SK-N-SH (cell line): ENCODE measurements around the gene ST6GALNAC3. TPM values are rescaled to one million over a fixed set of nuclear protein-coding genes. Genes with fewer than 3 reads are reported as not detected.

Experiments
- CTCF ChIA-PET: fragments of 300-600, 350-600 bp; formaldehyde crosslinking; extraction: SDS; loops from one replicate; lab custom pipeline; 2021; lab: Yijun Ruan, JAX
- POLR2A ChIA-PET: fragments of 350-600 bp; sonication (Branson Sonifier 250); formaldehyde crosslinking; extraction: SDS; loops from one replicate; lab custom pipeline; 2020; ENCODE audit warnings: antibody characterized with exemption, inconsistent platforms; lab: Yijun Ruan, JAX
- DNase-seq: peaks from one replicate; pipeline ENCODE4 v3.0.0; 2012
- H2AFZ ChIP-seq: fragments of 200-600 bp; sonication (generic); 2 replicates; pipeline ENCODE4 v1.8.1; 2016; ENCODE audit warnings: antibody characterized with exemption, mild to moderate bottlenecking, low read depth
- H3F3A ChIP-seq: fragments of 200-600 bp; sonication (generic); replicated peaks from 2 replicates; pipeline ENCODE3; 2016; ENCODE audit warnings: antibody characterized with exemption, mild to moderate bottlenecking; ENCODE audit not compliant: insufficient read depth
- H3K27ac ChIP-seq, 2 experiments: fragments of 200-500 bp in 1 of 2; fragments of 200-600 bp in 1 of 2; sonication (Bioruptor generic) in 1 of 2; sonication (generic), shearing (Covaris generic) in 1 of 2; 2 replicates each; pipeline versions ENCODE4 v1.5.1 to v1.6.1; 2014 to 2016; ENCODE audit warnings: low read depth in 2 of 2, inconsistent platforms in 1 of 2, low read length in 1 of 2, mild to moderate bottlenecking in 1 of 2, mixed read lengths in 1 of 2
- H3K27me3 ChIP-seq: fragments of 200-600 bp; sonication (generic), shearing (Covaris generic); 2 replicates; pipeline ENCODE4 v1.6.1; 2016; ENCODE audit warnings: mixed run types; ENCODE audit not compliant: insufficient read depth
- H3K36me3 ChIP-seq, 2 experiments: fragments of 200-500 bp in 1 of 2; fragments of 200-600 bp in 1 of 2; sonication (Bioruptor generic) in 1 of 2; sonication (generic) in 1 of 2; replicated peaks in 1 of 2; 2 replicates each; pipeline versions ENCODE3 to v1.5.1; 2014 to 2016; ENCODE audit warnings: low read length in 1 of 2, mild to moderate bottlenecking in 1 of 2; ENCODE audit not compliant: insufficient read depth in 2 of 2, control insufficient read depth in 1 of 2
- H3K4me1 ChIP-seq, 2 experiments: fragments of 200-500 bp in 1 of 2; fragments of 200-600 bp in 1 of 2; sonication (Bioruptor generic) in 1 of 2; sonication (generic), shearing (Covaris generic) in 1 of 2; 2 replicates each; pipeline versions ENCODE4 v1.5.1 to v1.6.1; 2014 to 2016; ENCODE audit warnings: low read depth in 1 of 2, low read length in 1 of 2, mixed run types in 1 of 2; ENCODE audit not compliant: insufficient read depth in 2 of 2, control insufficient read depth in 1 of 2
- H3K4me2 ChIP-seq: fragments of 200-600 bp; sonication (generic), shearing (Covaris generic); 2 replicates; pipeline ENCODE4 v1.6.1; 2017; ENCODE audit warnings: mixed run types
- H3K4me3 ChIP-seq, 2 experiments: fragments of 200-500 bp in 1 of 2; fragments of 200-600 bp in 1 of 2; sonication (Bioruptor generic) in 1 of 2; sonication (generic), shearing (Covaris generic) in 1 of 2; 2 replicates each; pipeline versions ENCODE4 v1.5.1 to v1.8.1; 2014 to 2016; ENCODE audit warnings: low read depth in 2 of 2, inconsistent platforms in 1 of 2, low read length in 1 of 2, mild to moderate bottlenecking in 1 of 2, mixed read lengths in 1 of 2, moderate library complexity in 1 of 2
- H3K79me2 ChIP-seq: fragments of 200-600 bp; sonication (generic); 2 replicates; pipeline ENCODE4 v1.8.1; 2017; ENCODE audit warnings: mild to moderate bottlenecking; ENCODE audit not compliant: insufficient read depth
- H3K9ac ChIP-seq: fragments of 200-600 bp; sonication (generic); 2 replicates; pipeline ENCODE4 v1.6.1; 2017; ENCODE audit warnings: mixed run types
- H3K9me2 ChIP-seq: fragments of 200-600 bp; sonication (generic); 2 replicates; pipeline ENCODE4 v1.6.1; 2017; ENCODE audit warnings: mixed run types
- H3K9me3 ChIP-seq: fragments of 200-600 bp; sonication (generic); 2 replicates; pipeline ENCODE4 v1.6.1; 2017; ENCODE audit warnings: mixed run types, mild to moderate bottlenecking, moderate library complexity
- H4K20me1 ChIP-seq: fragments of 200-600 bp; sonication (generic); 2 replicates; pipeline ENCODE4 v1.6.1; 2017; ENCODE audit warnings: mild to moderate bottlenecking, mixed run types; ENCODE audit not compliant: insufficient read depth
- ELF1 ChIP-seq: IDR thresholded peaks from 2 replicates; pipeline ENCODE4 v1.4.0; 2012
- EP300 ChIP-seq, 2 experiments: IDR thresholded peaks; 2 replicates each; pipeline versions ENCODE4 v1.4.0 to v1.6.1; 2012; ENCODE audit warnings: borderline replicate concordance in 1 of 2, low read depth in 1 of 2, low read length in 1 of 2
- EZH2phosphoT487 ChIP-seq: fragments of 200-600 bp; sonication (generic); IDR thresholded peaks from 2 replicates; pipeline ENCODE4 v1.6.1; 2017; ENCODE audit warnings: low read depth, mixed run types, mild to moderate bottlenecking, antibody characterized with exemption, moderate library complexity, borderline replicate concordance
- FOXM1 ChIP-seq: IDR thresholded peaks from 2 replicates; pipeline ENCODE4 v1.4.0; 2012; ENCODE audit warnings: low read depth, mild to moderate bottlenecking
- MAX ChIP-seq: IDR thresholded peaks from 2 replicates; pipeline ENCODE4 v1.4.0; 2012; ENCODE audit warnings: low read depth
- MEF2A ChIP-seq: IDR thresholded peaks from 2 replicates; pipeline ENCODE4 v1.4.0; 2012; ENCODE audit warnings: low read depth, borderline replicate concordance
- MXI1 ChIP-seq: IDR thresholded peaks from 2 replicates; pipeline ENCODE4 v1.6.1; 2012; ENCODE audit warnings: mild to moderate bottlenecking, low read depth, low read length, improper control_type of control experiment
- NFIC ChIP-seq: IDR thresholded peaks from 2 replicates; pipeline ENCODE4 v1.4.0; 2012; ENCODE audit warnings: borderline replicate concordance
- NRF1 ChIP-seq: IDR thresholded peaks from 2 replicates; pipeline ENCODE4 v1.6.1; 2012; ENCODE audit warnings: low read depth, mild to moderate bottlenecking, low read length
- PBX3 ChIP-seq: IDR thresholded peaks from 2 replicates; pipeline ENCODE4; 2012
- RAD21 ChIP-seq: IDR thresholded peaks from 2 replicates; pipeline ENCODE4 v1.6.1; 2012; ENCODE audit warnings: mild to moderate bottlenecking, low read length
- RCOR1 ChIP-seq: fragments of 150-350 bp; IDR thresholded peaks from 2 replicates; pipeline ENCODE4 v1.6.1; 2017; ENCODE audit warnings: antibody characterized with exemption, low read length
- RFX5 ChIP-seq: IDR thresholded peaks from 2 replicates; pipeline ENCODE4 v1.6.1; 2012; ENCODE audit warnings: mild to moderate bottlenecking, improper control_type of control experiment, low read length
- RXRA ChIP-seq: IDR thresholded peaks from 2 replicates; pipeline ENCODE4 v1.4.0; 2012; ENCODE audit warnings: low read depth, mild to moderate bottlenecking, borderline replicate concordance
- SIN3A ChIP-seq: IDR thresholded peaks from 2 replicates; pipeline ENCODE4 v1.6.1; 2012; ENCODE audit warnings: low read depth, mild to moderate bottlenecking, low read length, moderate library complexity, borderline replicate concordance
- SMC3 ChIP-seq: IDR thresholded peaks from 2 replicates; pipeline ENCODE4 v1.6.1; 2012; ENCODE audit warnings: low read depth, low read length, improper control_type of control experiment
- TAF1 ChIP-seq: IDR thresholded peaks from 2 replicates; pipeline ENCODE4 v1.6.1; 2012; ENCODE audit warnings: low read depth, mild to moderate bottlenecking, low read length, moderate library complexity, borderline replicate concordance
- TCF12 ChIP-seq: IDR thresholded peaks from 2 replicates; pipeline ENCODE4 v1.4.0; 2012
- YY1 ChIP-seq: IDR thresholded peaks from 2 replicates; pipeline ENCODE4 v1.4.0; 2012; ENCODE audit warnings: low read depth, mild to moderate bottlenecking
- WGBS: methylation state at CpG from one replicate; pipeline ENCODE4 v1.1.6; 2017; ENCODE audit warnings: low lambda C conversion rate; 5-methylcytosine and 5-hydroxymethylcytosine counted together
- polyA plus RNA-seq, 3 experiments: library from polyadenylated mRNA; depleted of rRNA; stranded (reverse); fragments of >200 nt; gene quantifications; 2 replicates each; pipeline ENCODE4 v1.2.3, GENCODE V29; 2012

The ST6GALNAC3 gene
- polyA plus RNA-seq, 1 of the 3 experiments (the other 2 are of a cell fraction): 8.1 TPM

- Histone ChIP-seq H4K20me1 (no peaks in the 10 kb centered on the region), H3K4me2 (no peak overlapping the region), H3F3A (no peaks in the 10 kb centered on the region), H3K9me3 (no peaks in the 10 kb centered on the region), H3K79me2 (0 out of 2 replicates have a peak, but pooled peaks cover 5% of the 10 kb centered on the region), H3K27ac (no peak overlapping the region), H3K4me3 (no peak overlapping the region), H3K36me3 (no peaks in the 10 kb centered on the region), H2AFZ (no peak overlapping the region), H3K9ac (no peak overlapping the region), H3K27me3 (no peaks in the 10 kb centered on the region), H3K9me2 (no peaks in the 10 kb centered on the region), H3K4me1 (no peaks in the 10 kb centered on the region)
- 94% methylated on average over 2 of the region's 2 CpGs for WGBS
- DNase-seq: no peak
- ChIA-PET POLR2A (no interaction called here), CTCF (interaction anchor here (0.8 kb wide), 1 partner anchor 907 kb away, joined by 3 read pairs; no protein-coding TSS in a partner anchor)
- TF ChIP-seq RAD21 (no peak), EP300 (IDR thresholded peaks at IDR 0.05; ENCODE audit: borderline replicate concordance in 1 of 2, low read depth in 1 of 2, low read length in 1 of 2) (no peak), EZH2phosphoT487 (no peak), MAX (no peak), YY1 (no peak), NRF1 (no peak), PBX3 (no peak)
Measured at GRCh38 chr1:76218888-76219287, 144.3 kb downstream of the ST6GALNAC3 start.

- Histone ChIP-seq H3K4me3 (no peak overlapping the region), H3K9ac (no peak overlapping the region), H3F3A (no peaks in the 10 kb centered on the region), H3K79me2 (0 out of 2 replicates have a peak, but pooled peaks cover 5% of the 10 kb centered on the region), H3K27me3 (no peaks in the 10 kb centered on the region), H3K9me3 (no peaks in the 10 kb centered on the region), H3K27ac (no peak overlapping the region), H3K4me1 (no peaks in the 10 kb centered on the region), H4K20me1 (no peaks in the 10 kb centered on the region), H3K9me2 (no peaks in the 10 kb centered on the region), H3K4me2 (no peak overlapping the region), H3K36me3 (no peaks in the 10 kb centered on the region), H2AFZ (no peak overlapping the region)
- WGBS: 86% methylated on average over 3 of the region's 3 CpGs
- TF ChIP-seq NRF1 (no peak), SIN3A (no peak), RCOR1 (no peak), RFX5 (no peak), TAF1 (no peak), SMC3 (no peak), FOXM1 (no peak), MXI1 (no peak), EZH2phosphoT487 (no peak), TCF12 (no peak), RXRA (no peak), PBX3 (no peak), NFIC (no peak), MEF2A (no peak), ELF1 (no peak), RAD21 (no peak)
- ChIA-PET POLR2A (no interaction called here), CTCF (interaction anchor here (0.8 kb wide), 1 partner anchor 907 kb away, joined by 3 read pairs; no protein-coding TSS in a partner anchor)
- DNase-seq: no peak
Measured at GRCh38 chr1:76219366-76219818, 144.8 kb downstream of the ST6GALNAC3 start.
